Left cardiac atrium (tissue), 4 donors: ENCODE results near the gene METTL21C. TPM values are rescaled to one million over a fixed set of nuclear protein-coding genes. Genes with fewer than 3 reads are reported as not detected.

Experiments used
- ATAC-seq, 2 donors: fragments of 200-7000 bp; cut with Tn5 transposase; one replicate each; pipeline ENCODE4 v1.9.1; 2020; ENCODE audit warnings: mild to moderate bottlenecking in 2 of 2, moderate library complexity in 2 of 2
- DNase-seq: peaks from one replicate; pipeline ENCODE4 v3.0.0-alpha.2; 2020
- intact Hi-C, 2 donors: fragments of 100-400 bp; cut with DNase I; formaldehyde crosslinking; loops; one replicate each; pipeline versions ENCODE4 v1.14.1 to v1.15.1; 2022 to 2023
- total RNA-seq, 2 donors: library from RNA; stranded (reverse); fragmentation: NEBNext Ultra II Directional; extraction: Animal tissue kit (Norgen Biotek cat#: 25700); gene quantifications; one replicate each; pipeline ENCODE4 v1.2.1, GENCODE V29; 2021
- donor health status: DM: no; HTN: yes; CAD: no.
- donor health status: DM: no; HTN: yes; CAD: no; lungs with severe emphysema.
- donor health status: DM: yes; HTN: yes; CAD: no.
- donor health status: Dilated cardiomyopathy.

The METTL21C gene
- total RNA-seq, 2 donors from 2014 or later = not detected

DNA sequence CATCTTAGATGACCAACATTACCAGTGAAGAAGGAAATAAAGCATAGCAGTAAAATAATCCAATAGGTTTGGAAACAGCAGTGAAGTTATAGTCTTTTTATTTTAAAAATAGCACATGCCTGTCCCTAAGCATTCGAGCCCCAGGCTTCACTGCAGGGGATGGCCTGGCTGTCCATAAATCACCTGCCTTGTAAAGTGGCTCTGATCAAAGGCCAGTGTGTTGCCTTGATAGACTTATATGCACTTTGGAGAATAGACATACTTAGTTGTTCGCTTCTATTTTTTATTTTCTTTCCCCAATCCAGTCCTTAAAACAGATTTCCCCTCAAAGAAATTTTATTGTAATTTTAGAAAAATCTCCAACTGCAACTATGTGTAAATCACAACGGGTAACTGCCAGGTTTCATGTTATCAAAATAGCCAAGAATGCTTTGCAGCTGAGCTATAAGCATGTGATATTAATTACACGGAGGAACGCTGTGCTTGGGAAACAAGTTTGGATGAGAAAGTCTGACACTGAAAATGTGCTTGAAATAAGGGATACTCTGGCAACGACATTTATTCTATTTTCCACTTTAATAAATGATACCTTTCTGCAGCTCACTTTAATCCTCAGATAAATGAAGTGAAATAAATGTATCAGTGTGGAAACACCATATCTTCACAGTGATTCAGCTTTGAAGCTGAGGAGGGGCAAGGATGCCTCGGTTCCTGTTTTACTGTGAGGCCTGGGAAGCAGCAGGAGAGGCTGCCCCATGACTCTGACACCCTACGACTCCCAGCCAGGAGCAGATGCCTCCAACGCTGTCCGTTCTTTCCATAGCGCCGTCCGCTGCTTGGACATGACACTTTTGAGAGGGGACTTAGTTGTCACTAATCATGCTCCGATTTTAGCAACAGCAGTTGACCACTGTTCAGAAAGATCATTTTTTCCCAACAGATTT lies 5.5 kb upstream of the METTL21C start:
- ATAC-seq = peak; percentile 50 to 67
- DNase-seq = no peak
- intact Hi-C loops = no loop called here

- ATAC-seq = peak in 1 of 2 donors; percentile 38
- intact Hi-C loops = no loop called here
- DNase-seq = no peak
These were observed 4.7 kb upstream of the METTL21C start for GRCh38 chr13:102699504-102699903.

DNA sequence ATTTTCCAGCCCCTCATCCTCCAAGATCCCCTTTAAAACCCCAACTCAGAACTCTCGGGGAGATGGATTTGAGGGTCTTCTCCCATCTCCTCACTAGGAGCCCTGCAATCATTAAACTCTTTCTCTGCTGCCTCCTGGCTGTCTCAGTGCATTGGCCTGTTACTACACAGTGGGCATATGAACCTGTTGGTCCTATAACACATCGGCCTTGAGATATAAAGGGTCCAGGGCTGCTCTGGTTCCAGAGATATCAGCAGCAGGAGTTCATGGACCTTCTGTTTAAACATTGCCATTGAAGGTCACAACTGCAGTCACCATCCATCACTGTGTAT lies 3.8 kb upstream of the METTL21C start:
- intact Hi-C loops = no loop called here
- DNase-seq (no peak), ATAC-seq (no peak)

GRCh38 chr13:102697929-102698648 lies 3.2 kb upstream of the METTL21C start:
- ATAC-seq = no peak
- intact Hi-C loops = no loop called here
- no peak for DNase-seq

- DNase-seq (no peak), ATAC-seq (no peak)
- intact Hi-C loops = no loop called here
These were observed 2.4 kb upstream of the METTL21C start for GRCh38 chr13:102697264-102697663.

- intact Hi-C loops = no loop called here
- ATAC-seq (no peak), DNase-seq (no peak)
These were observed 1.6 kb upstream of the METTL21C start for GRCh38 chr13:102696465-102696864.

GRCh38 chr13:102693776-102694175 lies 1.1 kb downstream of the METTL21C start:
- ATAC-seq = no peak
- intact Hi-C loops = no loop called here
- no peak for DNase-seq

- intact Hi-C loops = no loop called here
- no peak for DNase-seq
- no peak for ATAC-seq
These were observed 1.6 kb downstream of the METTL21C start for GRCh38 chr13:102693250-102693649.

DNA sequence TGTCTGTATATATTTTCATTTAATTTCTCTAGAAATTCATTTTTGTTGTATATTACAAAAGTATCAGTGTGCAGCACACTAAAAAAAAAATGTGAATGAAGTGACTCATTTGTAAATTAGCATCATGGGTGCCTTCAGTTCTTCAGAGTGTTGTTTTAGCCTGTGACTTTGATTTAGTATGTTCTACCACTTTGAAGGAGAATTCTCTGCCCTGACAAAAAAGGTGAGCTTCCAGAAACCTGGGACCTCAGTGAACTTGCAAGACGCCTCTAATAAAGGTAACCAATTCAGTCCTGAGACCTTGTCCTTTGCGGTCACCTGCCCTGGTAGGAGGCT lies 2.4 kb downstream of the METTL21C start:
- ATAC-seq = no peak
- DNase-seq = no peak
- intact Hi-C loops = no loop called here

DNA sequence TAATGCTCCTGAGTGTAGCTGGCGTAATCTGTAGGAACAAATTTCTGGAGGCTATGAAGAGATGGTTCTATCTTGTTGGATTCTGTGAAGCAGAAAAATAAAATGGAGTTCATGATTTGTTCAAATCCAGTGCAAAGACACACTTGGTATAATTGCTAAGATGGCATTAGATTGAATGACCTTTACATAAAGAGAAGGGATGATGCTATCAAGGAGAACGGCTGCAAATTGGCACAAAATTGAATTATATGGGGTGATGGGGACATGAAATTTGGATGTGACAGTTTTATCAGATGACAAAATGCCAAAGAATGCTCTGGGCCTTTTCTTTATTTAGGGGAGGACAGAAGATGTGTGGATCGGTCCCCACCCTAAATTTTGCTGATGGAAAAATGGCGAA lies 4.0 kb downstream of the METTL21C start:
- intact Hi-C loops = no loop called here
- DNase-seq (no peak), ATAC-seq (no peak)

DNA sequence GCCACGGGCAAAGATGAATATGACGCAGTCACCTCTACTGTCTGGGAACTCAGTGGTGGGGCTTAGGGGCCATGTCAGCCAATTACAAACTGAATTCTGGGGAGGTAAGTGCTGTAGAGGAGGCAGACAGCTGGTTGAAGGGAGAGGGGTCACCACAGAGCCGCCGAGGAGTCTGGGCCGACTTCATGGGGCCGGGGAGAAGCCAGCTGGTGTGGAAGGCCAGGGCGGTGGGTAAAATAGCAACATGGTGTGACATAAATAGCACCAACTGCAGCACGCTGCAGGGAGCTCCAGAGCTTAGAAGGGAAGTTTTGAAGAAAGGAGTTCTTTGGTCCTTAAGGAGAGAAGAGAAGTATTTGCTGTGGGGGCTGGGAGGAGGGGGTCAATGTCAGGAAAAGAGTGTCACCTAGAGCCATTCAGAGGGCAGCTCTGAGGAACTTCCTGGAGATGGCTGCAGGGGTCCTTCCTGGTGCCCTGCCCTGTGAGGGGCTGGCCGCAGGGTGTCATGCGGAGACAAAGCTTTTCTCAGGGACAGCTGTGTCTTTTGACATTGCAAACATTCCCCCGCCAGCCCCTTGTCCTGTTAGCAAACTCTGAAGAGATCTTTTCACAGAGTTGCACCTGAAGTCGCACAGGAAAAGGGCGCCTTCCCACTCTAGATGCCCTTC lies 6.4 kb downstream of the METTL21C start:
- ATAC-seq (no peak), DNase-seq (no peak)
- intact Hi-C loops = no loop called here

DNA sequence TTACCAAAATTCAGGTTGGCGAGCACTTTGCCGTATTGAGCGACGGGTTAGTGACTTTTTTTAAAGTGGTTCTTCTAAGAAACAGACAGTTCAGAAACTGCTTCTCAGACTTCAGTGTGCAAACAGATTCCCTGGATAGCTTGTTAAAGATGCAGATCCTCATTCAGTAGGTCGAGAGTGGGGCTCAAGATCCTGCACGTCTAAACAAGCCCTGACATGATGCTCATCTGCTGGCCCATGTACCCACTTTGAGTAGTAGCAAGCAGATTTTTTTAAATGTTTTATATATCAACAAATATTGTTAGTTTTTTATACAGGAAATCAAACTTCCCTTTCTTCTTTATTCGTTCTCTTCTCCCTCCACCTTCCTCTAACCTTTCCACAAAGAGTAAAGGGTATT lies 7.3 kb downstream of the METTL21C start:
- intact Hi-C loops = no loop called here
- DNase-seq (no peak), ATAC-seq (no peak)

DNA sequence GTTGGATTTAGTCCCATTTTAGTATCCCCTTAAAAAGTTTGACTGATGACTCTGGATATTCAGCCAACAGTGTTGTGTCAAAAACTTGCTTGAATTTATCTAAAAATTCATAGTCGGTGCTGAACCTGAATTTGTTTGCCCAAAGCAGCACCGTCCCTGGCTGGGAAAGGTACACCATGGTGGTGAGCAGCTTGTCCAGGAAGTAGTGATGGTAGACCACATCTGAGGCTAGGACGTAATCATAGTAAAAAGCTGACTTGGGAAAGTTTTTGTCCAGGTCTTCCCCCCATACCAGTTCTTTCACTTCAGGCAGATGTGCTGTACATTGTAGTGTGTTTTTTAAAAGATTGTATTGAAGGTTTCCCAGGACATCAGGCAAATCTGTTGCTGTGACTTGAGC lies 8.8 kb downstream of the METTL21C start:
- no peak for DNase-seq
- no peak for ATAC-seq
- intact Hi-C loops = no loop called here

DNA sequence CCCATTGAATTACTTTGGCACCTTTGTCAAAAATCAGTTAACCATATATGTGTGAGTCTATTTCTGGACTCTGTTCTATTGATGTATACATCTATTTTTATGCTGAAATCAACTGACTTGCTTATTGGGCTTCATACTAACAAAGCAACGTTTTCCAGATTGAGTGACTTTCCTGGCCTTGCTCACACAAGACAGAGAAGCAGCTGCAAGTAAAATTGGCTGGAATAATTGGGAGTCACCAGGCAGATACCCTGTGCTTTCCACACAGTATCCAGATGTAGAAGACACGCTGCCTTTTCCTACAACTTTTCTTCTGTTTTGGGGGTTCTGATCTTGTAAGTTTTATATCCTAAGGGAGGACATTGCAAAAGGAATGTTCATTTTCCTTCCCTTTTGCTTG lies 11.2 kb downstream of the METTL21C start:
- ATAC-seq (no peak), DNase-seq (no peak)
- intact Hi-C loops = no loop called here

DNA sequence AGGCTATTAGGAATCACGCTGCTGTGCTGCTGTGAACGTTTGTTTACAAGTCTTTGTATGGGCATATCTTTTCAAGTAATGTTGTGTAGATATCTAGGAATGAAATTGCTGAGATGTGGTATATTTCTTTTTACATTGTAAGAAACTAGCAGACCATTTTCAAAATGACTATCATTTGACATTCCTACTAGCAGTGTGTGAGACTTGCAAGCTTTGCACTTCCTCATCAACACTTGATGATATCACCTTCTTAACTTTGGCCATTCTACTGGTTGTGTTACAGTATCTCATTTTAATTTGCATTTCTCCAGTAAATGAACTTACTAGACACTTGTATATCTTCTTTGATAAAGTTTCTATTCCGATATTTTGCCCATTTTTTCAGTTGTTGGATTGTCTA lies 12.1 kb downstream of the METTL21C start:
- DNase-seq (no peak), ATAC-seq (no peak)
- intact Hi-C loops = no loop called here

- DNase-seq (no peak), ATAC-seq (no peak)
- intact Hi-C loops = no loop called here
These were observed 12.6 kb downstream of the METTL21C start for GRCh38 chr13:102682211-102682610.

- intact Hi-C loops = no loop called here
- ATAC-seq (no peak), DNase-seq (no peak)
These were observed 13.8 kb downstream of the METTL21C start for GRCh38 chr13:102680842-102681740.

DNA sequence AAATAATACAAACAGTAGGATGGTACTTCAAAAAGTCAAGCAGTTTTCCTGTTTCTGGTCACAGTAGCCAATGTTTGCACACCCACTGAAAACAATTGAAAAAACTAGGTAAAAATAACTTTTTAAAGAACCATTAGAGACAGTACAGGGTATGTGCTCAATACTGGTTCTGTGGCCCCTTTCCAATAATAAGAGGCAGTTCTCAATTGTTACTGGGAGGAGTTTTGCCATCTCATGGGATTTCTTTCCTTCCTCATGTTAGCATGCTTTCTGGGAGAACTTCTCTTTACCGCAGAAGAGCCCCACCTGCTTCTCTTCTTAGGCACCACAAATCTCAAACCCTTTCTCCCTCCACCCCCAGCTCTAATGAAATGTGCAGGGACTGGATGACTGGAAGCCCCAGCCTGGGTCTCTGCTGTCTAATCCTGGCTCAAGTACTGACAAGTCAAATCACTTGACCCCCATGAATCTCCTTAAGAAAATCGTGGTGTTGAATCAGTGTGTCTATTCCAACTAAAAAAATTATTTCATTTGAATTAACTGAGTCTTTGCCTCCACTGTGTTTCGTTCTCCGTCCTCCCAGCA lies 14.6 kb downstream of the METTL21C start:
- ATAC-seq (no peak), DNase-seq (no peak)
- intact Hi-C loops = no loop called here
